DND-41 (cell line): ENCODE data around the gene CLN3.

Source experiments
- ATAC-seq: fragments of 200-7000 bp; cut with Tn5 transposase; 3 replicates; pipeline ENCODE4 v1.9.1; 2021; ENCODE audit warnings: low read depth; ENCODE audit not compliant: insufficient read depth
- DNase-seq: peaks from one replicate; pipeline ENCODE4 v3.0.0-alpha.2; 2020
- H2AFZ ChIP-seq: 2 replicates; pipeline ENCODE4 v1.6.0; 2012; ENCODE audit warnings: low read depth, low read length
- H3K27ac ChIP-seq: 2 replicates; pipeline ENCODE4 v1.5.1; 2012; ENCODE audit warnings: low read length, inconsistent platforms
- H3K27me3 ChIP-seq: fragments of 200-600 bp; sonication (generic); 2 replicates; pipeline ENCODE4 v1.6.0; 2012; ENCODE audit warnings: low read length, mild to moderate bottlenecking, inconsistent platforms; ENCODE audit not compliant: insufficient read depth, poor library complexity
- H3K36me3 ChIP-seq: 2 replicates; pipeline ENCODE4 v1.5.1; 2012; ENCODE audit warnings: low read length, inconsistent platforms; ENCODE audit not compliant: insufficient read depth
- H3K4me1 ChIP-seq: 2 replicates; pipeline ENCODE4 v1.5.1; 2012; ENCODE audit warnings: mild to moderate bottlenecking, low read length; ENCODE audit not compliant: insufficient read depth
- H3K4me2 ChIP-seq: 2 replicates; pipeline ENCODE4 v1.6.0; 2012; ENCODE audit warnings: mild to moderate bottlenecking, moderate library complexity, low read length, inconsistent platforms; ENCODE audit not compliant: insufficient read depth
- H3K4me3 ChIP-seq, 2 experiments: fragments of 200-600 bp in 1 of 2; shearing (Covaris generic) in 1 of 2; 2 replicates each; pipeline ENCODE4 v1.5.1; 2012 to 2016; ENCODE audit warnings: inconsistent platforms in 2 of 2, low read length in 2 of 2, mild to moderate bottlenecking in 2 of 2, low read depth in 1 of 2, moderate library complexity in 1 of 2
- H3K79me2 ChIP-seq: 2 replicates; pipeline ENCODE4 v1.6.0; 2012; ENCODE audit warnings: low read length, inconsistent platforms; ENCODE audit not compliant: insufficient read depth
- H3K9ac ChIP-seq: 2 replicates; pipeline ENCODE4 v1.6.0; 2012; ENCODE audit warnings: low read depth, mild to moderate bottlenecking, inconsistent platforms, low read length, moderate library complexity
- H3K9me3 ChIP-seq: 2 replicates; pipeline ENCODE4 v1.5.1; 2012; ENCODE audit warnings: low read length, moderate library complexity, mild to moderate bottlenecking, inconsistent platforms; ENCODE audit not compliant: insufficient read depth, severe bottlenecking
- H4K20me1 ChIP-seq: 2 replicates; pipeline ENCODE4 v1.6.0; 2012; ENCODE audit warnings: low read length; ENCODE audit not compliant: insufficient read depth
- EZH2 ChIP-seq: IDR thresholded peaks from 3 replicates; pipeline ENCODE4 v1.6.1; 2012; ENCODE audit warnings: borderline replicate concordance, low read depth, mild to moderate bottlenecking, moderate library complexity, low read length, inconsistent platforms; ENCODE audit not compliant: severe bottlenecking
- TF ChIP-seq, protein P1 (sequence below): IDR thresholded peaks from 2 replicates; pipeline ENCODE4 v1.5.1; 2012; ENCODE audit warnings: borderline replicate concordance, low read length, moderate library complexity, mild to moderate bottlenecking; ENCODE audit not compliant: poor library complexity, severe bottlenecking; ENCODE audit errors: extremely low read depth

Gene CLN3

DNA sequence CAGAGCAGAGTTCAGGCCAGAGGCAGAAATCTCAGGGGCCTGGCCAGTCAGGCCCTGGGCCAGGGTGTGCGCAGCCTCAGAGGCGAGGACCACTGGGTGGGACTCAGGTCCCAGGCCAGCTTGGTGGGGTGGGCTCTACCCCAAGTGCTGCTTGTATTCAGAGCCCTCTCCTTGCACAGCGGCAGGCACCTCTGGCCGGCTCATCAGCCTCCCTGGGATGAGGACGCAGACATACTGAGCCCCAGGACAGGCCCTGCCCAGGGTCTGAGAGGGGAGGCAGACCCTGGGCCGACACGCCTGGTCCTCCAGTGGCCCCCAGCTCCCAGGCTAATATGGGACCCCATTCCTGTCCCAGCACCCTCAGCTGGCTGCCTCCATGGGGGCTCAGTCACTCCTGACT, 22.4 kb upstream of the CLN3 start:
- no peak overlapping the region for H3K4me2 ChIP-seq
- no peaks in the 10 kb centered on the region for H3K36me3 ChIP-seq
- no peak overlapping the region for H2AFZ ChIP-seq
- H3K4me1 ChIP-seq: no peaks in the 10 kb centered on the region
- H3K4me3 ChIP-seq: no peak overlapping the region
- H3K9ac ChIP-seq: no peak overlapping the region
- H3K27ac ChIP-seq: no peak overlapping the region
- H3K79me2 ChIP-seq: no peaks in the 10 kb centered on the region
- ATAC-seq: no peak
- DNase-seq: no peak
- H3K9me3 ChIP-seq: no peaks in the 10 kb centered on the region
- no peaks in the 10 kb centered on the region for H4K20me1 ChIP-seq
- TF ChIP-seq, protein P1, sequence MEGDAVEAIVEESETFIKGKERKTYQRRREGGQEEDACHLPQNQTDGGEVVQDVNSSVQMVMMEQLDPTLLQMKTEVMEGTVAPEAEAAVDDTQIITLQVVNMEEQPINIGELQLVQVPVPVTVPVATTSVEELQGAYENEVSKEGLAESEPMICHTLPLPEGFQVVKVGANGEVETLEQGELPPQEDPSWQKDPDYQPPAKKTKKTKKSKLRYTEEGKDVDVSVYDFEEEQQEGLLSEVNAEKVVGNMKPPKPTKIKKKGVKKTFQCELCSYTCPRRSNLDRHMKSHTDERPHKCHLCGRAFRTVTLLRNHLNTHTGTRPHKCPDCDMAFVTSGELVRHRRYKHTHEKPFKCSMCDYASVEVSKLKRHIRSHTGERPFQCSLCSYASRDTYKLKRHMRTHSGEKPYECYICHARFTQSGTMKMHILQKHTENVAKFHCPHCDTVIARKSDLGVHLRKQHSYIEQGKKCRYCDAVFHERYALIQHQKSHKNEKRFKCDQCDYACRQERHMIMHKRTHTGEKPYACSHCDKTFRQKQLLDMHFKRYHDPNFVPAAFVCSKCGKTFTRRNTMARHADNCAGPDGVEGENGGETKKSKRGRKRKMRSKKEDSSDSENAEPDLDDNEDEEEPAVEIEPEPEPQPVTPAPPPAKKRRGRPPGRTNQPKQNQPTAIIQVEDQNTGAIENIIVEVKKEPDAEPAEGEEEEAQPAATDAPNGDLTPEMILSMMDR: no peak
- TF ChIP-seq EZH2: no peak
- no peaks in the 10 kb centered on the region for H3K27me3 ChIP-seq

DNA sequence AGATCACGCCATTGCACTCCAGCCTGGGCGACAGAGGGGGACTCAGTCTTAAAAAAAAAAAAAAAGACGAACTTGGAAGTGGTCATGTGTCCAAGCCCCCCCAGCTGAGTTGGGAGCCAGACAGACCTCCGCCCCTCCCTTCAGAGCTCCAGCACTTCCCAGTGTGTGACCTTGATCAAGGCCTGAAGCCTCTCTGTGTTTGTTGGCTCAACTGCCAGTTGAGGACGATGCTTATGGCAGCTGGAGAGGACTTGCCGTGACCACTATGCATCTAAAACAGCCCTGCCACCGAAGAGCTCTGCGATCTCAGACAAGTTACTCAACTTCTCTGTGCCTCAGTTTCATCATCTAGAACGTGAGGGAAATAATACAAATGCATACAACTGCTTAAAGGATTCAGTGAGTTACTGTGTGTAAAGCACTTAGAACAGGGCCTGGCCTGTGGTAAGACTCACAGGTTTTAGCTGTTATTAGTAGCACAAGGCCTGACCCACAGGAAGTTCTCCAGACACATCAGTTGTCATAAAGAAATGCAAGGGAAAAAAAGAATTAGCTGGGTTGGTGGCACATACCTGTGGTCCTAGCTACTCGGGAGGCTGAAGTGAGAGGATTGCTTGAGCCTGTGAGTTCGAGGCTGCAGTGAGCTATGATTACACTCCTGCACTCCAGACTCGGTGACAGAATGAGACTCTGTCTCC, 21.8 kb upstream of the CLN3 start:
- DNase-seq (no peak), ATAC-seq (no peak)
- Histone ChIP-seq H3K27ac (no peak overlapping the region), H3K79me2 (no peaks in the 10 kb centered on the region), H2AFZ (no peak overlapping the region), H3K4me2 (no peak overlapping the region), H3K36me3 (no peaks in the 10 kb centered on the region), H3K9ac (no peak overlapping the region), H3K9me3 (no peaks in the 10 kb centered on the region), H3K27me3 (no peaks in the 10 kb centered on the region), H3K4me1 (no peaks in the 10 kb centered on the region), H4K20me1 (no peaks in the 10 kb centered on the region), H3K4me3 (no peak overlapping the region)
- no peak for TF ChIP-seq EZH2
- TF ChIP-seq, protein P1: no peak

DNA sequence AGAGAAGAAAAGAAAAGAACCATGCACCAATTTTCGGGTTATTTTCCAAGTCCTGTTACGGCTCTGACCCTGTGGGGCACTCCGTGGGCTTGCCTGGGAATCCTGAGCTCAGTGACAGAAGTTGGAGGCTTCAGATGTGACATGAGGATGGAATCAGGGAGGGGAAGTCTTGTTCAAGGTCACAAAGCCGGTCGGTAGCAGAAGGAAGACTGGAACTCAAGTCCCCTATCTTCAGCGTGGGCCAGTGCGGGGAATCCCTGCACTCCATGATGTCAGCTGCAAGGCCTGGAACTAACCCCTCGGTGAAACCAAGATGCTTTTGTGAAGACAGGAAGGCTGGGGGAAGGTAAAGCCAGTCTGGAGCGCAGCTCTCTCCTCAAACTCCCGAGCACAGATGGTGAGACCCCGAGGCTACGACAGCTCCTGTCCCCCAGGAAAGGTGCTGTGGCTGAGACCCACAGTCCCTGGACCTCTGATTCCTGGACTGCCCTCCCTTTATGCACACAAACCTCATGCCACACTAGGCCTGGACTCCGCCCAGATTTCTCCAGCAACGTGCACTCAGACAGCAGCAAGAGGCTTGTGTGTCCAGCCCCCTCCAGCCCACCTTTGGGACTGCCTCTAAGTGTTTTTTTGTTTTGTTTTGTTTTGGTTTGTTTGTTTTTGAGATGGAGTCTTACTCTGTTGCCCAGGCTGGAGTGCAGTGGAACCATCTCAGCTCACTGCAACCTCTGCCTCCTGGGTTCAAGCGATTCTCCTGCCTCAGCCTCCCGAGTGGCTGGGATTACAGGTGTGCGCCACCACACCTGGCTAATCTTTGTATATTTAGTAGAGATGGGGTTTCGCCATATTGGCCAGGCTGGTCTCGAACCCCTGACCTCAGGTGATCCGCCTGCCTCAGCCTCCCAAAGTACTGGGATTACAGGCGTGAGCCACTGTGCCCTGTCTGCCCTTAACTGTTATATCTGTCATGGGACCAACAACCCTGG, 20.2 kb upstream of the CLN3 start:
- Histone ChIP-seq H3K27me3 (no peaks in the 10 kb centered on the region), H3K36me3 (no peaks in the 10 kb centered on the region), H3K79me2 (no peaks in the 10 kb centered on the region), H3K4me2 (no peak overlapping the region), H3K4me3 (no peak overlapping the region), H3K4me1 (no peaks in the 10 kb centered on the region), H3K9ac (no peak overlapping the region), H4K20me1 (no peaks in the 10 kb centered on the region), H2AFZ (no peak overlapping the region), H3K27ac (no peak overlapping the region), H3K9me3 (no peaks in the 10 kb centered on the region)
- TF ChIP-seq, protein P1: no peak
- TF ChIP-seq EZH2: no peak
- no peak for DNase-seq
- ATAC-seq: no peak
